CD8-positive, alpha-beta memory T cell (primary cell): Measurements from ENCODE around the gene ZNF830. TPM values are rescaled to one million over a fixed set of nuclear protein-coding genes. Genes with fewer than 3 reads are reported as not detected.

ENCODE experiments used
- polyA plus RNA-seq: library from polyadenylated mRNA; unstranded; fragments of 300-500 nt; fragmentation: Illumina TruSeq; gene quantifications from one replicate; pipeline ENCODE4 v1.2.3, GENCODE V29; 2021
- total RNA-seq, 2 experiments: library from RNA; stranded (reverse); gene quantifications; one replicate each; pipeline ENCODE4 v1.2.3, GENCODE V29; 2021

Gene ZNF830
- total and polyA plus RNA-seq, 3 experiments from 2014 or later: 22.7 to 26.7 (median 25.2) TPM

Other genes with a start within 250 kb of the ZNF830 start
- 1 to 10 TPM in 1 of 2 experiments, under 1 TPM in 1; 0.90 to 1.8 TPM for gene CCT6B, start 80 bp upstream of the ZNF830 start, total RNA-seq
- 0.74 TPM for gene CCT6B, start 80 bp upstream of the ZNF830 start, polyA plus RNA-seq
- gene LIG3, start 19.0 kb downstream of the ZNF830 start, total RNA-seq: 10 to 100 TPM; 48.7 to 50.9 TPM
- 14.7 TPM for gene LIG3, start 19.0 kb downstream of the ZNF830 start, polyA plus RNA-seq
- gene RFFL, start 102.2 kb downstream of the ZNF830 start, total RNA-seq: 10 to 100 TPM; 30.2 to 33.1 TPM
- 43.6 TPM for gene RFFL, start 102.2 kb downstream of the ZNF830 start, polyA plus RNA-seq
- gene RAD51D, start 158.3 kb downstream of the ZNF830 start, total RNA-seq: 10 to 100 TPM; 27.5 to 29.8 TPM
- 11.9 TPM for gene RAD51D, start 158.3 kb downstream of the ZNF830 start, polyA plus RNA-seq
- gene FNDC8, start 160.1 kb downstream of the ZNF830 start, total RNA-seq: under 1 TPM; 0.15 to 0.16 TPM
- gene FNDC8, start 160.1 kb downstream of the ZNF830 start, polyA plus RNA-seq: not detected
- 10 to 100 TPM; 54.0 to 58.3 TPM for gene NLE1, start 180.8 kb downstream of the ZNF830 start, total RNA-seq
- 4.6 TPM for gene NLE1, start 180.8 kb downstream of the ZNF830 start, polyA plus RNA-seq
- not detected for gene UNC45B, start 186.3 kb downstream of the ZNF830 start, total RNA-seq
- gene UNC45B, start 186.3 kb downstream of the ZNF830 start, polyA plus RNA-seq: 0.43 TPM
- not detected for gene SLC35G3, start 232.9 kb downstream of the ZNF830 start, total RNA-seq
- not detected for gene SLC35G3, start 232.9 kb downstream of the ZNF830 start, polyA plus RNA-seq